NCI-H226 (cell line): ENCODE results near the gene MPZL1.

Experiments
- DNase-seq: peaks from one replicate; pipeline ENCODE4 v3.0.0-alpha.2; 2015

Gene MPZL1

GRCh38 chr1:167695756-167696561 lies 25.8 kb upstream of the MPZL1 start:
- DNase-seq, result no peak

DNA sequence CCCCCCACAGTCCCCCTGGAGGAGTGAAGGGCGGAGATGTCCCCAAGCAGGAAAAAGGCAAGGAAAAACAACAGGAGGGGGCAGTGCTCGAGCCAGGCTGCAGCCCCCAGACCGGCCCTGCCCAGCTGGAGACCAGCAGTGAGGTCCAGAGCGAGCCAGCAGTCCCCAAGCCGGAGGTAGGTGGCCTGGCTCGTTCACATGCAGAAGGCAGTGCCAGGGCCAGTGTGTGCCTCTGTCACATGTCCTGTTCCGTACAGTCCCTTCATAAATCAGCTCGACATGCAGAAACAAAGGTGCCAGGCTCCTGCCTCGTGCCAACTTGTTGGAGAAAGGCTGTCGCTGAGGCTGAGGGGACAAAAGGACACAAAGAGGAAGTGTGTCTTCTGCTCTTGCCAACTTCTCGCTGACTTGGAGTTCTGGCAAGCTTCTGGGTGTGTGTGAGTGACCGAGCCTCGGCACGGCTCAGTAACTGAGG lies 24.1 kb upstream of the MPZL1 start:
- no peak for DNase-seq

- DNase-seq, result no peak
These were observed 23.5 kb upstream of the MPZL1 start for GRCh38 chr1:167698313-167698712.

GRCh38 chr1:167701510-167701909 lies 20.3 kb upstream of the MPZL1 start:
- DNase-seq, result no peak

- no peak for DNase-seq
These were observed 18.2 kb upstream of the MPZL1 start for GRCh38 chr1:167703557-167703956.

DNA sequence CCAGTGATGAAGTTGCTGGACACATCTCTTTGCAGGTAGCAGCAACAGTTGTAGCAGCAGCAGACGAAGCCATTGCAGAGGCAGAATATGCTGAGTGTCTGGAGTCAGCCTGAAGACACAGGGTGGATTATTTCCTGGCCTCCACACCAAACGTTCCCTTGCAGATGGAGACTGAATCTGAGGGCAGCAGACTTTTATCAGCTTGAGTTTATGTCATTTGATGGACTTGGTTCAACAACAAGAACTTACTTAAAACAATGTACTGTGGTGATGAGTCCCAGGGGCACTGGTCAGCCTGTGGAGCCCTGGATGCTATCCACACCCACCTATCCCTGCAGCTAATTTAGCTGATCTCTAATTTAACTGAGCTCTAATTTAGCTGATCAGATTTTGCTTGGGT lies 17.1 kb upstream of the MPZL1 start:
- DNase-seq, result no peak

- no peak for DNase-seq
These were observed 16.5 kb upstream of the MPZL1 start for GRCh38 chr1:167705250-167705649.

- DNase-seq, result no peak
These were observed 15.4 kb upstream of the MPZL1 start for GRCh38 chr1:167706363-167706762.

- no peak for DNase-seq
These were observed 14.6 kb upstream of the MPZL1 start for GRCh38 chr1:167706931-167707877.

GRCh38 chr1:167707942-167708341 lies 13.8 kb upstream of the MPZL1 start:
- DNase-seq, result no peak

GRCh38 chr1:167708940-167709389 lies 12.8 kb upstream of the MPZL1 start:
- no peak for DNase-seq

GRCh38 chr1:167710836-167711235 lies 10.9 kb upstream of the MPZL1 start:
- no peak for DNase-seq

GRCh38 chr1:167711797-167712196 lies 10.0 kb upstream of the MPZL1 start:
- no peak for DNase-seq

- DNase-seq, result no peak
These were observed 8.3 kb upstream of the MPZL1 start for GRCh38 chr1:167713330-167714081.

DNA sequence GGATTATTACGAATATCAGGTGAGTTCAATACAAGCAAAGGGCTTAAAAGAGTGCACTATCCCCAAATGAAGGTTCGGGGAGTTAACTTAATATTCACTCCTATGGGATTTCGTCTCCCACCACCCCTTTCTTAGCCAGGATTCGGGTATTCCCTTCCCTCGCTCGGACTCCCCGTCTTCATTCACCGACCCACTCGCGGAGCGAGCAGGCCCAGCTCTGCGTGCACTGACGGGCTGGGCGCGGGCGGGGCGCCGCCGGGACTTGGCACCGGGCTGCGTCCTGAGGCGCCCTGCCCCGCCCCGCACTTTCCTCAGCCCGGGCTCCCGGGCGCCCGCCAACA lies 7.7 kb upstream of the MPZL1 start:
- DNase-seq, result peak; percentile 66

DNA sequence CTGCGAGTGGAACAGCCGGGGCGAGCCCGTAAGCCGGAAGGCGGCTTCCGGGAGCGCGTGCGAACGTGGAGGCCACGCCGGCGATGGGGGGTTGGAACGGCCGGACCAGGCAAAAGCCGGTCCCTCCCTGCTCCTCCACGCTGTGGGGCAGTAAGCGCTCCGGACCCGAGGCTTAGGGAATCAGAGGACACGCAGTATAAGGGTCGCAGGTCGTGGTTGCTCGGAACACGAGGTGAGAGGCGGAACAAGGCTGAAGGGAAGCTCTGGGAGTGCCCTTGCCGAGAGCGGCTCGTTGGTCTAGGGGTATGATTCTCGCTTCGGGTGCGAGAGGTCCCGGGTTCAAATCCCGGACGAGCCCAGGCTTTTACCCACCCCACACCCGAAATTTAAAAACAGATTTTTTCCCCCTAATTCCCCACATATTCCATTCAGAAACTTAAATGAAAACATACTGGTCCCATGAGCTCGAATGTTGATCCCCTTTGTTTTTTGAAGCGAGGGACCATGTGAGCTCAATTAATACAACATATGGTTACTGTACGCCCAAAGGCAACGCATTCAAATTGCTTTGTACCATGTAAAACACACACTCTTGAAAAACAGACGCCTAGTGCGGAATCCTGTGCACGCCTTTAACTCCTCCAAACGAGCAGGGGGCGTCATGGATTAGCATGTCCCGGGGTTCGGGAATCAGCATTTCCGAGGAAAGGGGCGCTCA lies 7.2 kb upstream of the MPZL1 start:
- DNase-seq, result peak; percentile 57

- DNase-seq, result peak; percentile 68
These were observed 6.4 kb upstream of the MPZL1 start for GRCh38 chr1:167715157-167715999.

GRCh38 chr1:167716000-167716271 lies 5.8 kb upstream of the MPZL1 start:
- no peak for DNase-seq

DNA sequence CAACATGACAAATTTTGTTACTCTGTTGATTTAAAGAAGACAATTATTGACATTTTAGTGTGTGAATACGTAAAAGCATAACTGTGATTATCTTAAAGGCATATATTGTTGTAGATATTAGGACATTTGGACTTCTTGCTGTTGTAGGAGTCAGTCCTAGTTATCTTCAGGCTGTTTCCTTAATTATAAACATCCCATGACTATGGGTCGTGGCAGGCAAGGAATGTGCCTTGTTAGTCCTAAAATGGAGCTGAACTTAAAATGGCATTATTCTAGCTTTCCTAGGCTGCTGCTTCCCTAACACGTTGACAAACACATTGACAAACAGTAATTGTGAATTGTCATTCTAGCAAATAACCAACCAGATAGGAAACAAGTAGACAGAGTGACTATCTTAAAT lies 4.4 kb upstream of the MPZL1 start:
- DNase-seq, result no peak

- peak; percentile 63 for DNase-seq
These were observed 2.7 kb upstream of the MPZL1 start for GRCh38 chr1:167718914-167719691.
